Mesendoderm (in vitro differentiated cells): Measurements from ENCODE around the gene PLSCR5.
A peak's percentile ranks its signal among the peaks of the same experiment; 100 is the strongest.

Source experiments
- DNase-seq: peaks from one replicate; pipeline ENCODE4 v3.0.0; 2013
- H2AK5ac ChIP-seq: 2 replicates; pipeline ENCODE4 v1.6.1; 2013; ENCODE audit warnings: low read length, inconsistent platforms
- H2BK120ac ChIP-seq: 2 replicates; pipeline ENCODE4 v1.6.1; 2013; ENCODE audit warnings: low read depth, mild to moderate bottlenecking, low read length, moderate library complexity, mixed read lengths
- H2BK15ac ChIP-seq: replicated peaks from 2 replicates; pipeline ENCODE4 v1.6.1; 2013; ENCODE audit warnings: low read depth, mild to moderate bottlenecking, moderate library complexity
- H2BK5ac ChIP-seq: 2 replicates; pipeline ENCODE4 v1.6.1; 2013; ENCODE audit warnings: low read length, inconsistent platforms
- H3K18ac ChIP-seq: 2 replicates; pipeline ENCODE4 v1.6.1; 2013; ENCODE audit warnings: mild to moderate bottlenecking, low read length, mixed read lengths
- H3K23ac ChIP-seq: one replicate; pipeline ENCODE4 v1.6.1; 2013; ENCODE audit warnings: low read length
- H3K27ac ChIP-seq: 2 replicates; pipeline ENCODE4 v1.5.1; 2013; ENCODE audit warnings: low read depth, mild to moderate bottlenecking, inconsistent platforms, low read length, moderate library complexity
- H3K27me3 ChIP-seq: 2 replicates; pipeline ENCODE4 v1.6.1; 2013; ENCODE audit warnings: low read length, control low read depth, mild to moderate bottlenecking, inconsistent platforms; ENCODE audit not compliant: insufficient read depth, poor library complexity
- H3K36me3 ChIP-seq: 2 replicates; pipeline ENCODE4 v1.6.1; 2013; ENCODE audit warnings: low read length, inconsistent platforms; ENCODE audit not compliant: control insufficient read depth, insufficient read depth
- H3K4ac ChIP-seq: one replicate; pipeline ENCODE4 v1.6.1; 2013; ENCODE audit warnings: low read depth, mild to moderate bottlenecking, low read length, moderate library complexity
- H3K4me1 ChIP-seq: 2 replicates; pipeline ENCODE4 v1.6.1; 2013; ENCODE audit warnings: low read depth, low read length, inconsistent platforms; ENCODE audit not compliant: control insufficient read depth
- H3K4me2 ChIP-seq: 2 replicates; pipeline ENCODE4 v1.6.1; 2013; ENCODE audit warnings: low read length
- H3K4me3 ChIP-seq: 2 replicates; pipeline ENCODE4 v1.5.1; 2013; ENCODE audit warnings: mild to moderate bottlenecking, low read length
- H3K56ac ChIP-seq: one replicate; pipeline ENCODE4 v1.6.1; 2013; ENCODE audit warnings: low read length
- H3K79me1 ChIP-seq: 2 replicates; pipeline ENCODE4 v1.6.1; 2013; ENCODE audit warnings: low read length, inconsistent platforms
- H3K79me2 ChIP-seq: 2 replicates; pipeline ENCODE4 v1.6.1; 2013; ENCODE audit warnings: mild to moderate bottlenecking, low read length; ENCODE audit not compliant: control insufficient read depth, insufficient read depth
- H3K9ac ChIP-seq: 2 replicates; pipeline ENCODE4 v1.6.1; 2013; ENCODE audit warnings: low read length, inconsistent platforms
- H4K5ac ChIP-seq: one replicate; pipeline ENCODE4 v1.6.1; 2013; ENCODE audit warnings: low read length
- H4K8ac ChIP-seq: one replicate; pipeline ENCODE4 v1.6.1; 2013; ENCODE audit warnings: low read depth, mild to moderate bottlenecking, control low read depth, low read length, moderate library complexity
- WGBS: extraction: QIAGEN DNeasy Blood & Tissue Kit; methylation state at CpG from one replicate; pipeline ENCODE4 v1.1.7; 2013; ENCODE audit warnings: low lambda C conversion rate, missing lambda C conversion rate; ENCODE audit not compliant: insufficient coverage; ENCODE audit errors: extremely low coverage; 5-methylcytosine and 5-hydroxymethylcytosine counted together

Gene PLSCR5

GRCh38 chr3:146594843-146595482 lies 10.2 kb downstream of the PLSCR5 start:
- Histone ChIP-seq H3K27ac (no peak overlapping the region), H3K79me2 (no peaks in the 10 kb centered on the region), H3K23ac (no peak overlapping the region), H3K56ac (no peak overlapping the region), H3K4me2 (no peak overlapping the region), H2BK15ac (no peak overlapping the region), H3K79me1 (no peaks in the 10 kb centered on the region), H4K5ac (no peak overlapping the region), H3K4me1 (no peaks in the 10 kb centered on the region), H3K9ac (no peak overlapping the region), H2BK5ac (no peak overlapping the region), H4K8ac (no peak overlapping the region), H2AK5ac (no peak overlapping the region), H2BK120ac (no peak overlapping the region), H3K18ac (no peak overlapping the region), H3K27me3 (no peaks in the 10 kb centered on the region), H3K4me3 (no peak overlapping the region), H3K4ac (no peak overlapping the region), H3K36me3 (no peaks in the 10 kb centered on the region)
- no CpG with 5 or more reads among the region's 7 CpGs for WGBS
- no peak for DNase-seq

DNA sequence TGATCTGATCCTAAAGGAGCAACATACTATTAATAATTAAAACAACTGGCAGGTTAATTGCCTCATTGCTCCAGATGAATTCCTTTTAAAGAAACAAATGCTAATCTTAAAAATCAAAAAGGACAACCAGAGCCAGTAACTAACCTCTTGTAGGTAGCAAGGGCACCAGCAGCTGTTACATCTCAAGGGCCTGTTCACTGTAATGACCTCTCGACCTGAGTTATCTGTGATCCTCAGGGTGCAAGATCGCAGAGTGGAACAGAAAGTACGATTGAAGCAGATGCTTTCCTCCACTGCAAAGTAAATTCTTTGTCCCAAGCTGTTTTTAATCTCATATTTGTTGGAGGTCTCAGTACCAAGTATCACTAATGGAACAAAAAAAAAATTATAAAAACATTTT lies 11.4 kb downstream of the PLSCR5 start:
- Histone ChIP-seq H4K8ac (no peak overlapping the region), H3K79me2 (no peaks in the 10 kb centered on the region), H3K36me3 (no peaks in the 10 kb centered on the region), H3K79me1 (no peaks in the 10 kb centered on the region), H3K4ac (no peak overlapping the region), H3K56ac (no peak overlapping the region), H3K9ac (no peak overlapping the region), H4K5ac (no peak overlapping the region), H3K4me2 (no peak overlapping the region), H3K27me3 (no peaks in the 10 kb centered on the region), H3K18ac (no peak overlapping the region), H2AK5ac (no peak overlapping the region), H3K4me3 (no peak overlapping the region), H3K27ac (no peak overlapping the region), H3K23ac (no peak overlapping the region), H2BK5ac (no peak overlapping the region), H3K4me1 (no peaks in the 10 kb centered on the region), H2BK15ac (no peak overlapping the region), H2BK120ac (no peak overlapping the region)
- no CpG with 5 or more reads among the region's 3 CpGs for WGBS
- DNase-seq = no peak

- no peak overlapping the region for H3K27ac ChIP-seq
- WGBS = no CpG with 5 or more reads among the region's 2 CpGs
- peak; percentile 26 for DNase-seq
These were observed 14.6 kb downstream of the PLSCR5 start for GRCh38 chr3:146590521-146590920.

DNA sequence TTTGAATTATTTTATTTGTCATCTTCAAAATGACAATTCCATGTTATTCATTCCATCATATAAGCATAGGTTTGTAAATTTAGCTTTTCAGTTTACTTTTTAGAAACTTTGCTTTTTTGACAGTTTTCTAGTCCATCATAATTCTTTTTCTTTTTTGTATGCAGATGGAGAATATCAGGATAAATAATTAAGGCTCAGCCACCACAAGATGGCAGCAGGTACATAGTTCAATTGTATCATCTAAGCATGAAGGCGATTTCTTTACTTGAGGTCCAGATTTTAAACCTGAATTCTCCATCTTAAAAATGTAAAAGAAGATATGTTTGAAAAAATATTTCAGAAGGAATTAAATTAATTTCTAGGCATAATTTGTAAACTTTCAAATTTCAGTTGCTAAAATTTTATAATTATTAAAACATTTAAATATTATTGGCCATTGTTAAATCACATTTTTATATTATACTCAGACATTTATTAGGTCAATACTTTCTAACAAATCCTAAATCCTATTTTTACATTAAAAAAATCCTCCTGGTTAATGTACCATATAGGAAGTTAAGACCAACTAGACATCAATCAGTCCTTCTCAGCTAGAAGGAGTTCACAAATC lies 15.1 kb downstream of the PLSCR5 start:
- Histone ChIP-seq H3K18ac (no peak overlapping the region), H2AK5ac (no peak overlapping the region), H3K4ac (no peak overlapping the region), H2BK120ac (no peak overlapping the region), H3K79me1 (no peaks in the 10 kb centered on the region), H3K79me2 (no peaks in the 10 kb centered on the region), H3K36me3 (no peaks in the 10 kb centered on the region), H3K4me2 (no peak overlapping the region), H3K27ac (no peak overlapping the region), H4K8ac (no peak overlapping the region), H4K5ac (no peak overlapping the region), H3K56ac (no peak overlapping the region), H3K23ac (no peak overlapping the region), H2BK15ac (no peak overlapping the region), H3K4me3 (no peak overlapping the region), H3K27me3 (no peaks in the 10 kb centered on the region), H3K9ac (no peak overlapping the region), H2BK5ac (no peak overlapping the region), H3K4me1 (no peaks in the 10 kb centered on the region)
- no CpG with 5 or more reads among the region's 1 CpG for WGBS
- peak; percentile 35 for DNase-seq

More at GRCh38 chr3:146590521-146590920, 14.6 kb downstream of the PLSCR5 start:
- Histone ChIP-seq H3K36me3 (no peaks in the 10 kb centered on the region), H2AK5ac (no peak overlapping the region), H3K4me2 (no peak overlapping the region), H3K4me3 (no peak overlapping the region), H3K56ac (no peak overlapping the region), H2BK15ac (no peak overlapping the region), H4K8ac (no peak overlapping the region), H3K4me1 (no peaks in the 10 kb centered on the region), H3K4ac (no peak overlapping the region), H4K5ac (no peak overlapping the region), H3K79me2 (no peaks in the 10 kb centered on the region), H3K27me3 (no peaks in the 10 kb centered on the region), H3K79me1 (no peaks in the 10 kb centered on the region), H3K23ac (no peak overlapping the region), H2BK5ac (no peak overlapping the region), H3K9ac (no peak overlapping the region), H2BK120ac (no peak overlapping the region), H3K18ac (no peak overlapping the region)

GRCh38 chr3:146585156-146585555 lies 20.0 kb downstream of the PLSCR5 start:
- Histone ChIP-seq H3K36me3 (no peaks in the 10 kb centered on the region), H3K56ac (no peak overlapping the region), H3K4me1 (no peaks in the 10 kb centered on the region), H3K23ac (no peak overlapping the region), H2BK120ac (no peak overlapping the region), H3K4me2 (no peak overlapping the region), H3K27ac (no peak overlapping the region), H3K4me3 (no peak overlapping the region), H2BK15ac (no peak overlapping the region), H3K79me2 (no peaks in the 10 kb centered on the region), H2BK5ac (no peak overlapping the region), H3K79me1 (no peaks in the 10 kb centered on the region), H3K9ac (no peak overlapping the region), H4K8ac (no peak overlapping the region), H4K5ac (no peak overlapping the region), H3K4ac (no peak overlapping the region), H3K27me3 (no peaks in the 10 kb centered on the region), H2AK5ac (no peak overlapping the region), H3K18ac (no peak overlapping the region)
- no peak for DNase-seq

DNA sequence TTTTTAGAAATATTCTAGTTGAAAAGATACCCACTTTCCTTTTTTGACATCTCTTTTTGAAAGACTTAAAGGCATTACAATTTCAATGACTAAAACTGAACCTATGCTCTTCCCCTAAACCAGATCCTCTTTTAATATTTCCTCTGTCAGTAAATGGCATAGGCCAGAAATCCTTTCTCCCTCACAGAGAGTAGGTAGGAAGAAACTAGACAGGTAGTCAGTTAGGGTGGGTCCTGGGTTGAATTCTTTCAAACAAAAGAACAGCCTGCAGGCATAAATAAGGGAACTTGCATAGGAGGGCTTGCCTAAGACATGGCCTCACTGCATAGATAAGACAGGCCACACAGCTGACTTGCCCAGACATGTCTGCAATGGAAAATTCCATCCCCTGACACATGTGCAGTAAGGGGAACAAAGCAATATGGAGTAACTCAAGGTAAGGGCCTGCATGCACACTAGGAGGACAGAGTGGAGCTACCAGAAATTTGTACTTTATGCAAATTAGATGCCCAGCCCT lies 23.1 kb downstream of the PLSCR5 start:
- no peak overlapping the region for H3K9ac ChIP-seq
- no peaks in the 10 kb centered on the region for H3K79me2 ChIP-seq
- H4K5ac ChIP-seq = no peak overlapping the region
- H3K4me3 ChIP-seq = no peak overlapping the region
- no peak overlapping the region for H3K56ac ChIP-seq
- H2BK5ac ChIP-seq = no peak overlapping the region
- H3K23ac ChIP-seq = no peak overlapping the region
- H2BK15ac ChIP-seq = no peak overlapping the region
- DNase-seq = peak; percentile 70
- H3K27me3 ChIP-seq = no peaks in the 10 kb centered on the region
- H4K8ac ChIP-seq = no peak overlapping the region
- no peak overlapping the region for H3K4ac ChIP-seq
- H3K79me1 ChIP-seq = no peaks in the 10 kb centered on the region
- peak overlapping the region; percentile 11 for H3K18ac ChIP-seq
- no peak overlapping the region for H3K4me2 ChIP-seq
- no peak overlapping the region for H3K27ac ChIP-seq
- no peaks in the 10 kb centered on the region for H3K36me3 ChIP-seq
- H2BK120ac ChIP-seq = peak overlapping the region; percentile 82
- no peaks in the 10 kb centered on the region for H3K4me1 ChIP-seq
- H2AK5ac ChIP-seq = no peak overlapping the region
